Measurements from ENCODE around the gene TERF2IP. TPM values are rescaled to one million over a fixed set of nuclear protein-coding genes. Genes with fewer than 3 reads are reported as not detected.

Gene TERF2IP
- total RNA-seq, 1 experiment from 2014 or later: 16.9 TPM

DNA sequence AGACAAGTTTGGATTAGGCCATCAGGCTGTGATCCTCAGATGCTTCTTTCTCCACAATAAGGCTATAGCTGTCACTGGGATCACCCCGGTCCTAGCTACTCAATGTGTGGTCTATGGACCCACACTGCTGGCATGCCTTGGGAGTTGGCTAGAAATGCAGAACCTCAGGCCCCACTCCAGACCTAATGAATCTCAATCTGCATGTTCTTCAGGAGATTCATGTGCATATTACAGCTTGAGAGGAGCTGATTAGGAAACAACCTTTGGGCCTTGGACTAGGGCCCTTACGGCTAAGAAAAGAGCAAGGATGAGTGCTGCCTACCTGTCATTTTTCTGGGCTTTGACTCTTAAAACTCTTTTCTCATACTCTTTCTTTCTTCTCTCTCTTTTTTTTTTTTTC lies 32.0 kb upstream of the TERF2IP start:
- Histone ChIP-seq H3K9me3 (ENCODE audit: insufficient read depth, low read depth) (no peaks in the 10 kb centered on the region), H3K4me1 (replicated peaks; ENCODE audit: insufficient read depth) (no peaks in the 10 kb centered on the region), H3K9me2 (ENCODE audit: insufficient read depth) (no peaks in the 10 kb centered on the region), H3K36me3 (ENCODE audit: low read depth) (peaks cover 10% of the 10 kb centered on the region), H3K4me3 (no peak overlapping the region), H3K27me3 (ENCODE audit: insufficient read depth, low read depth) (no peaks in the 10 kb centered on the region), H3K4me2 (no peak overlapping the region), H4K20me1 (ENCODE audit: insufficient read depth) (no peaks in the 10 kb centered on the region), H3K79me2 (ENCODE audit: low read depth) (no peaks in the 10 kb centered on the region), H3F3A (ENCODE audit: insufficient read depth, low read depth) (no peaks in the 10 kb centered on the region), H2AFZ (no peak overlapping the region), H3K27ac (no peak overlapping the region)
- POLR2A ChIA-PET (ENCODE audit: unreplicated experiment): no interaction called here
- no TSS peak for BruUV-seq (replicated peaks)
- TF ChIP-seq CTCF (conservative IDR thresholded peaks at IDR 0.05) (no peak), EZH2 (IDR thresholded peaks at IDR 0.05; ENCODE audit: low read depth) (no peak)
- DNase-seq: no peak
- CTCF ChIA-PET: no interaction called here
- intact Hi-C loops (cut with micrococcal nuclease; ENCODE audit: unreplicated experiment): no loop called here

DNA sequence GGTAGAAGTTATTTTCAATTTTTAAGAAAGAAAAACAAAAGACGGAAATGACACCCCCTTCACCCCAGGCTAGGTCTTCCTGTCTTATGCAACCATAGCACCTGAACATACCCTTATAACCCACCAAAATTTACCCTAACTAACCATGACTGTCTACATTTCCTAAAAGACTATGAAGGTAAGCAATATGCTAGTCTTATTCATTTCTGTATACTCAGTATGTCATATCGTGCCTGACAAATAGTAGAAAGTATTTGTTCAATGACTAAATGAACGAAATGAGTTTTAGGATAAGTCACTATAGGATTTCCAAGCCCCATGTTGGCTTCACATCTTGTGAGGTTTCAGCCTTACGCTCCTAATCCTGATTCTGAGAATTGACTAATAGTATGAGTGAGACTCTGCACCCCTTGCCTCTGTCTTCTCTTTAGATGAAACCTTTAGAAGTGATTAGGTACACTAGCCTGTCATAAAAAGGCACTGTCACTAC lies 31.0 kb upstream of the TERF2IP start:
- intact Hi-C loops (cut with micrococcal nuclease; ENCODE audit: unreplicated experiment): no loop called here
- Histone ChIP-seq H3K27me3 (ENCODE audit: insufficient read depth, low read depth) (no peaks in the 10 kb centered on the region), H3K27ac (no peak overlapping the region), H3K4me2 (no peak overlapping the region), H2AFZ (no peak overlapping the region), H4K20me1 (ENCODE audit: insufficient read depth) (no peaks in the 10 kb centered on the region; the same call in 1 of the 2 replicates), H3K9me3 (ENCODE audit: insufficient read depth, low read depth) (no peaks in the 10 kb centered on the region), H3F3A (ENCODE audit: insufficient read depth, low read depth) (peaks cover 4% of the 10 kb centered on the region; the same call in 1 of the 2 replicates), H3K9me2 (ENCODE audit: insufficient read depth) (no peaks in the 10 kb centered on the region), H3K4me3 (no peak overlapping the region), H3K79me2 (ENCODE audit: low read depth) (peaks cover 4% of the 10 kb centered on the region), H3K4me1 (replicated peaks; ENCODE audit: insufficient read depth) (peaks cover 4% of the 10 kb centered on the region), H3K36me3 (ENCODE audit: low read depth) (peaks cover 10% of the 10 kb centered on the region)
- TF ChIP-seq CTCF (conservative IDR thresholded peaks at IDR 0.05): no peak
- TF ChIP-seq EZH2 (IDR thresholded peaks at IDR 0.05; ENCODE audit: low read depth): no peak
- BruUV-seq (replicated peaks): no TSS peak
- ChIA-PET CTCF (no interaction called here), POLR2A (ENCODE audit: unreplicated experiment) (no interaction called here)
- DNase-seq: no peak

- H3K27me3 ChIP-seq (ENCODE audit: insufficient read depth, low read depth): no peaks in the 10 kb centered on the region
- H3K79me2 ChIP-seq (ENCODE audit: low read depth): peaks cover 10% of the 10 kb centered on the region
- H3K4me2 ChIP-seq: no peak overlapping the region
- DNase-seq: no peak
- no peak overlapping the region for H2AFZ ChIP-seq
- BruUV-seq (replicated peaks): no TSS peak
- H3K36me3 ChIP-seq (ENCODE audit: low read depth): peaks cover 9% of the 10 kb centered on the region
- ChIA-PET CTCF (interaction anchor here (0.8 kb wide), 1 partner anchor 131 kb away, joined by 3 read pairs; no protein-coding TSS in a partner anchor), POLR2A (ENCODE audit: unreplicated experiment) (no interaction called here)
- H4K20me1 ChIP-seq (ENCODE audit: insufficient read depth): no peaks in the 10 kb centered on the region; the same call in 1 of the 2 replicates
- intact Hi-C loops (cut with micrococcal nuclease; ENCODE audit: unreplicated experiment): no loop called here
- TF ChIP-seq EZH2 (IDR thresholded peaks at IDR 0.05; ENCODE audit: low read depth) (no peak), CTCF (conservative IDR thresholded peaks at IDR 0.05) (no peak)
- no peaks in the 10 kb centered on the region for H3K9me3 ChIP-seq (ENCODE audit: insufficient read depth, low read depth)
- no peaks in the 10 kb centered on the region for H3K9me2 ChIP-seq (ENCODE audit: insufficient read depth)
- no peak overlapping the region for H3K27ac ChIP-seq
- H3K4me3 ChIP-seq: no peak overlapping the region
- H3F3A ChIP-seq (ENCODE audit: insufficient read depth, low read depth): peaks cover 7% of the 10 kb centered on the region; the same call in 1 of the 2 replicates
- peaks cover 10% of the 10 kb centered on the region for H3K4me1 ChIP-seq (replicated peaks; ENCODE audit: insufficient read depth)
These were observed 30.5 kb upstream of the TERF2IP start for GRCh38 chr16:75617121-75617520.
